Neural progenitor cell (in vitro differentiated cells): Measurements from ENCODE around the gene CC2D1A. TPM values are rescaled to one million over a fixed set of nuclear protein-coding genes. Genes with fewer than 3 reads are reported as not detected.

Source experiments
- DNase-seq: peaks from one replicate; pipeline ENCODE4 v3.0.0-alpha.2; 2016; ENCODE audit warnings: low spot score
- H2AFZ ChIP-seq: fragments of 200-600 bp; sonication (generic); replicated peaks from 2 replicates; pipeline ENCODE4 v1.6.1; 2016; ENCODE audit warnings: antibody characterized with exemption
- H3F3A ChIP-seq: fragments of 200-600 bp; sonication (generic); 2 replicates; pipeline ENCODE4 v1.6.1; 2016; ENCODE audit warnings: antibody characterized with exemption, low read depth
- H3K27ac ChIP-seq: fragments of 200-600 bp; sonication (generic); 2 replicates; pipeline ENCODE4 v1.5.1; 2016; ENCODE audit warnings: mild to moderate bottlenecking
- H3K27me3 ChIP-seq: fragments of 200-600 bp; sonication (generic); 2 replicates; pipeline ENCODE4 v1.6.1; 2016; ENCODE audit warnings: mild to moderate bottlenecking, moderate library complexity
- H3K36me3 ChIP-seq: fragments of 200-600 bp; sonication (generic); 2 replicates; pipeline ENCODE4 v1.5.1; 2016
- H3K4me1 ChIP-seq: fragments of 200-600 bp; sonication (generic); 2 replicates; pipeline ENCODE4 v1.6.1; 2016; ENCODE audit warnings: mixed run types
- H3K4me2 ChIP-seq: fragments of 200-600 bp; sonication (generic); 2 replicates; pipeline ENCODE4 v1.6.1; 2016
- H3K4me3 ChIP-seq: fragments of 200-600 bp; sonication (generic); 2 replicates; pipeline ENCODE4 v1.5.1; 2016
- H3K79me2 ChIP-seq: fragments of 200-600 bp; sonication (generic); 2 replicates; pipeline ENCODE4 v1.6.1; 2016; ENCODE audit warnings: low read depth
- H3K9ac ChIP-seq: fragments of 200-600 bp; sonication (generic); 2 replicates; pipeline ENCODE4 v1.6.1; 2016
- H3K9me3 ChIP-seq: fragments of 200-600 bp; sonication (generic); 2 replicates; pipeline ENCODE4 v1.5.1; 2016; ENCODE audit warnings: low read depth
- H4K20me1 ChIP-seq: fragments of 200-600 bp; sonication (generic); 2 replicates; pipeline ENCODE4 v1.6.1; 2016; ENCODE audit warnings: low read depth
- H3K27ac Mint-ChIP-seq: 3 replicates; pipeline ENCODE4 v1.8.0; 2021; ENCODE audit warnings: mixed read lengths
- H3K27me3 Mint-ChIP-seq: 2 replicates; pipeline ENCODE4 v1.8.0; 2022; ENCODE audit warnings: low read depth, mild to moderate bottlenecking, inconsistent platforms, moderate library complexity, mixed read lengths; ENCODE audit not compliant: insufficient read depth
- H3K36me3 Mint-ChIP-seq: 3 replicates; pipeline ENCODE4 v1.8.0; 2021; ENCODE audit warnings: mixed read lengths
- H3K4me1 Mint-ChIP-seq: 3 replicates; pipeline ENCODE4 v1.8.0; 2021; ENCODE audit warnings: mixed read lengths
- H3K4me3 Mint-ChIP-seq: 3 replicates; pipeline ENCODE4 v1.8.0; 2021; ENCODE audit warnings: mild to moderate bottlenecking, moderate library complexity, mixed read lengths
- H3K9me3 Mint-ChIP-seq: 3 replicates; pipeline ENCODE4 v1.8.0; 2020; ENCODE audit warnings: mixed read lengths
- CTCF ChIP-seq: fragments of 200-600 bp; sonication (generic); IDR thresholded peaks from 2 replicates; pipeline ENCODE4 v1.5.1; 2017; ENCODE audit warnings: antibody characterized with exemption, mild to moderate bottlenecking
- EZH2 ChIP-seq: fragments of 200-600 bp; sonication (generic); IDR thresholded peaks from 2 replicates; pipeline ENCODE4 v1.6.1; 2017; ENCODE audit warnings: antibody characterized with exemption, mild to moderate bottlenecking, moderate library complexity
- EZH2phosphoT487 ChIP-seq: fragments of 200-600 bp; sonication (generic); IDR thresholded peaks from 2 replicates; pipeline ENCODE4 v1.6.1; 2017; ENCODE audit warnings: antibody characterized with exemption
- total RNA-seq: library from RNA; depleted of rRNA; stranded (reverse); fragments of >200 nt; gene quantifications from 2 replicates; pipeline ENCODE4 v1.2.3, GENCODE V29; 2015; ENCODE audit warnings: low replicate concordance

Gene CC2D1A
- total RNA-seq, 1 donor from 2014 or later: 8.1 TPM

GRCh38 chr19:13954185-13954584, 48.2 kb downstream of the CC2D1A start:
- peaks cover 6% of the 10 kb centered on the region for H3K27me3 Mint-ChIP-seq
- H3K27ac ChIP-seq: no peak overlapping the region
- H3K4me3 ChIP-seq: no peak overlapping the region
- no peaks in the 10 kb centered on the region for H3K36me3 ChIP-seq
- H3K4me2 ChIP-seq: no peak overlapping the region
- H3K27me3 ChIP-seq: no peaks in the 10 kb centered on the region
- peaks cover 36% of the 10 kb centered on the region for H4K20me1 ChIP-seq
- H3K79me2 ChIP-seq: peaks cover 28% of the 10 kb centered on the region
- H3K36me3 Mint-ChIP-seq: peaks cover 12% of the 10 kb centered on the region
- H3K9ac ChIP-seq: no peak overlapping the region
- TF ChIP-seq EZH2: no peak
- no peak for TF ChIP-seq EZH2phosphoT487
- TF ChIP-seq CTCF: no peak
- H3K4me3 Mint-ChIP-seq: peak overlapping the region; percentile 94
- H3K9me3 ChIP-seq: no peaks in the 10 kb centered on the region
- no peak overlapping the region for H2AFZ ChIP-seq
- no peaks in the 10 kb centered on the region for H3K9me3 Mint-ChIP-seq
- no peak overlapping the region for H3K27ac Mint-ChIP-seq
- DNase-seq: no peak
- H3K4me1 Mint-ChIP-seq: peaks cover 7% of the 10 kb centered on the region
- peaks cover 4% of the 10 kb centered on the region for H3F3A ChIP-seq
- H3K4me1 ChIP-seq: peaks cover 6% of the 10 kb centered on the region

GRCh38 chr19:13955662-13956364, 49.8 kb downstream of the CC2D1A start:
- no peaks in the 10 kb centered on the region for H3K9me3 ChIP-seq
- TF ChIP-seq EZH2 (no peak), CTCF (no peak), EZH2phosphoT487 (no peak)
- DNase-seq: no peak
- no peaks in the 10 kb centered on the region for H3K36me3 ChIP-seq
- Mint-ChIP-seq H3K4me1 (peaks cover 7% of the 10 kb centered on the region), H3K27me3 (no peaks in the 10 kb centered on the region), H3K36me3 (peaks cover 12% of the 10 kb centered on the region), H3K27ac (no peak overlapping the region), H3K4me3 (no peak overlapping the region), H3K9me3 (no peaks in the 10 kb centered on the region)
- peaks cover 4% of the 10 kb centered on the region for H3F3A ChIP-seq
- H3K4me3 ChIP-seq: no peak overlapping the region
- no peaks in the 10 kb centered on the region for H3K27me3 ChIP-seq
- peaks cover 28% of the 10 kb centered on the region for H3K79me2 ChIP-seq
- no peak overlapping the region for H3K4me2 ChIP-seq
- peaks cover 43% of the 10 kb centered on the region for H4K20me1 ChIP-seq
- peaks cover 6% of the 10 kb centered on the region for H3K4me1 ChIP-seq
- H3K27ac ChIP-seq: no peak overlapping the region
- no peak overlapping the region for H3K9ac ChIP-seq
- no peak overlapping the region for H2AFZ ChIP-seq

DNA sequence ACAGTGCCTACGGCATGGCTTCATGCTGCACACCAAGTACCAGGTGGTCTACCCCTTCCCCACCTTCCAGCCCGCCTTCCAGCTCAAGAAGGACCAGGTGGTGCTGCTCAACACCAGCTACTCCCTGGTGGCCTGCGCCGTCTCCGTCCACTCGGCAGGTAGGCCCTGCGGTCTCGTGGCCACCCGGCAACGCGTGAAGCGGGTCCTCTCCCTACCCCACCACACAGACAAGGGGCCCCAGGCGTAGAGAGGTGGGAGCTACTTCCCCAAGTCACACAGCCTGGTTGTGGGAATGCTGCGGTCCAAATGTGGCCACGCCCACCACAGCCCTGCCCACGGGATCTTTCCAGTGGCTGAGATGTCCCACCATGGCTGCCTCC, 50.4 kb downstream of the CC2D1A start:
- H3K4me1 ChIP-seq: peaks cover 6% of the 10 kb centered on the region
- DNase-seq: no peak
- Mint-ChIP-seq H3K4me3 (no peak overlapping the region), H3K36me3 (peaks cover 14% of the 10 kb centered on the region), H3K27me3 (peaks cover under 1% of the 10 kb centered on the region), H3K4me1 (peaks cover 8% of the 10 kb centered on the region), H3K27ac (no peak overlapping the region), H3K9me3 (no peaks in the 10 kb centered on the region)
- H3K27me3 ChIP-seq: no peaks in the 10 kb centered on the region
- no peaks in the 10 kb centered on the region for H3K9me3 ChIP-seq
- no peaks in the 10 kb centered on the region for H3K36me3 ChIP-seq
- H3K4me3 ChIP-seq: no peak overlapping the region
- peaks cover 45% of the 10 kb centered on the region for H4K20me1 ChIP-seq
- H3K9ac ChIP-seq: no peak overlapping the region
- H3K27ac ChIP-seq: no peak overlapping the region
- peaks cover 28% of the 10 kb centered on the region for H3K79me2 ChIP-seq
- H3F3A ChIP-seq: peaks cover 4% of the 10 kb centered on the region
- no peak overlapping the region for H2AFZ ChIP-seq
- H3K4me2 ChIP-seq: no peak overlapping the region
- TF ChIP-seq EZH2 (no peak), CTCF (no peak), EZH2phosphoT487 (no peak)
